ENCODE data around the gene COL15A1. TPM values are rescaled to one million over a fixed set of nuclear protein-coding genes. Genes with fewer than 3 reads are reported as not detected.

Gene COL15A1
- total and polyA plus RNA-seq, 2 donors (not counting 1 experiment from before 2014, with no cell fraction given): not detected

- intact Hi-C loops (cut with micrococcal nuclease): no loop called here
- H3K4me1 ChIP-seq (ENCODE audit: control insufficient read depth in 2 of 2, insufficient read depth in 2 of 2, low read length in 2 of 2): no peaks in the 10 kb centered on the region
- Mint-ChIP-seq H3K27ac (no peak overlapping the region), H3K4me3 (no peak overlapping the region), H3K27me3 (peaks cover 37% of the 10 kb centered on the region), H3K9me3 (ENCODE audit: insufficient read depth) (peaks cover 8% of the 10 kb centered on the region), H3K4me1 (no peaks in the 10 kb centered on the region)
- ChIA-PET POLR2A (no interaction called here), CTCF (no interaction called here)
- peaks cover 0 to 1% (median 0%) of the 10 kb centered on the region in 3 donors for H3K9me3 ChIP-seq (ENCODE audit: control extremely low read depth in 1 of 3, control insufficient read depth in 2 of 3, insufficient read depth in 1 of 3, low read length in 2 of 3)
- no peak for DNase-seq
- no peaks in the 10 kb centered on the region for H3K36me3 ChIP-seq (replicated peaks in 1 of 2; ENCODE audit: control extremely low read depth in 1 of 2, control insufficient read depth in 1 of 2, extremely low read depth in 1 of 2, insufficient read depth in 2 of 2, low read length in 1 of 2)
- no peak overlapping the region for H3K4me3 ChIP-seq (ENCODE audit: control extremely low read depth in 1 of 5, extremely low read depth in 1 of 5, insufficient read depth in 1 of 5, low read depth in 2 of 5, low read length in 4 of 5)
- TF ChIP-seq EZH2 (IDR thresholded peaks at IDR 0.05; ENCODE audit: borderline replicate concordance, insufficient read depth, low read depth, low read length, poor library complexity, severe bottlenecking): no peak
- TF ChIP-seq CTCF (IDR thresholded peaks at IDR 0.05): no peak
- H2AFZ ChIP-seq (ENCODE audit: insufficient read depth, low read depth, low read length, poor library complexity, severe bottlenecking): no peak overlapping the region
- no peaks in the 10 kb centered on the region for H3K79me2 ChIP-seq (ENCODE audit: control insufficient read depth, insufficient read depth, low read length)
- H4K20me1 ChIP-seq (ENCODE audit: control insufficient read depth, insufficient read depth, low read length, poor library complexity, severe bottlenecking): no peaks in the 10 kb centered on the region
- H3K27me3 ChIP-seq (replicated peaks in 1 of 4; ENCODE audit: control extremely low read depth in 1 of 4, control insufficient read depth in 3 of 4, insufficient read depth in 4 of 4, low read length in 3 of 4): peaks cover 0 to 4% (median 0%) of the 10 kb centered on the region in 4 experiments
- H3K27ac ChIP-seq (ENCODE audit: low read length in 2 of 2): no peak overlapping the region
- no CpG with 5 or more reads among the region's 1 CpG for WGBS (ENCODE audit: insufficient coverage)
- no peak overlapping the region for H3K9ac ChIP-seq (ENCODE audit: low read length)
- no peak overlapping the region for H3K4me2 ChIP-seq (replicated peaks; ENCODE audit: low read depth, low read length, poor library complexity, severe bottlenecking)
- no peak for ATAC-seq (ENCODE audit: low read depth)
Measured at GRCh38 chr9:98897745-98898144, 46.0 kb upstream of the COL15A1 start.

- peaks cover 42% of the 10 kb centered on the region for H3K27me3 Mint-ChIP-seq
Measured at GRCh38 chr9:98899408-98900056, 44.2 kb upstream of the COL15A1 start.

More at GRCh38 chr9:98899408-98900056, 44.2 kb upstream of the COL15A1 start:
- Histone ChIP-seq H3K9me3 (ENCODE audit: control extremely low read depth in 1 of 3, control insufficient read depth in 2 of 3, insufficient read depth in 1 of 3, low read length in 2 of 3) (peaks cover 0 to 1% (median 0%) of the 10 kb centered on the region in 3 donors), H3K36me3 (replicated peaks in 1 of 2; ENCODE audit: control extremely low read depth in 1 of 2, control insufficient read depth in 1 of 2, extremely low read depth in 1 of 2, insufficient read depth in 2 of 2, low read length in 1 of 2) (no peaks in the 10 kb centered on the region), H3K4me3 (ENCODE audit: control extremely low read depth in 1 of 5, extremely low read depth in 1 of 5, insufficient read depth in 1 of 5, low read depth in 2 of 5, low read length in 4 of 5) (no peak overlapping the region), H3K4me2 (replicated peaks; ENCODE audit: low read depth, low read length, poor library complexity, severe bottlenecking) (no peak overlapping the region), H2AFZ (ENCODE audit: insufficient read depth, low read depth, low read length, poor library complexity, severe bottlenecking) (no peak overlapping the region), H3K4me1 (ENCODE audit: control insufficient read depth in 2 of 2, insufficient read depth in 2 of 2, low read length in 2 of 2) (no peaks in the 10 kb centered on the region), H3K79me2 (ENCODE audit: control insufficient read depth, insufficient read depth, low read length) (no peaks in the 10 kb centered on the region), H3K27ac (ENCODE audit: low read length in 2 of 2) (no peak overlapping the region), H3K27me3 (replicated peaks in 1 of 4; ENCODE audit: control extremely low read depth in 1 of 4, control insufficient read depth in 3 of 4, insufficient read depth in 4 of 4, low read length in 3 of 4) (peaks cover 0 to 4% (median 0%) of the 10 kb centered on the region in 4 experiments), H4K20me1 (ENCODE audit: control insufficient read depth, insufficient read depth, low read length, poor library complexity, severe bottlenecking) (no peaks in the 10 kb centered on the region), H3K9ac (ENCODE audit: low read length) (no peak overlapping the region)
- no peak for TF ChIP-seq EZH2 (IDR thresholded peaks at IDR 0.05; ENCODE audit: borderline replicate concordance, insufficient read depth, low read depth, low read length, poor library complexity, severe bottlenecking)
- TF ChIP-seq CTCF (IDR thresholded peaks at IDR 0.05): no peak
- no peak for ATAC-seq (ENCODE audit: low read depth)
- 15% methylated on average over 3 of the region's 4 CpGs for WGBS (ENCODE audit: insufficient coverage)
- no peak overlapping the region for H3K4me3 Mint-ChIP-seq
- intact Hi-C loops (cut with micrococcal nuclease): no loop called here
- CTCF ChIA-PET: no interaction called here
- H3K9me3 Mint-ChIP-seq (ENCODE audit: insufficient read depth): peaks cover 8% of the 10 kb centered on the region
- no peaks in the 10 kb centered on the region for H3K4me1 Mint-ChIP-seq
- no peak for DNase-seq
- POLR2A ChIA-PET: no interaction called here
- no peak overlapping the region for H3K27ac Mint-ChIP-seq
